H9 (cell line): ENCODE results near the gene HYI. TPM values are rescaled to one million over a fixed set of nuclear protein-coding genes. Genes with fewer than 3 reads are reported as not detected.

ENCODE experiments used
- DNase-seq: peaks from one replicate; pipeline ENCODE4 v3.0.0-alpha.2; 2017
- H2AFZ ChIP-seq: one replicate; pipeline ENCODE4 v1.6.1; 2013; ENCODE audit warnings: mild to moderate bottlenecking, low read length, control low read depth, moderate library complexity
- H2AK5ac ChIP-seq: 2 replicates; pipeline ENCODE4 v1.6.1; 2013; ENCODE audit warnings: low read length, control low read depth, mixed read lengths; ENCODE audit not compliant: insufficient read length
- H2BK120ac ChIP-seq: one replicate; pipeline ENCODE4 v1.6.1; 2013; ENCODE audit warnings: low read depth, mild to moderate bottlenecking, low read length, control low read depth, inconsistent platforms; ENCODE audit not compliant: poor library complexity, severe bottlenecking
- H2BK12ac ChIP-seq: 2 replicates; pipeline ENCODE4 v1.6.1; 2013; ENCODE audit warnings: low read length, control low read depth, mixed read lengths, low read depth; ENCODE audit not compliant: insufficient read length
- H2BK15ac ChIP-seq: 2 replicates; pipeline ENCODE4 v1.6.1; 2013; ENCODE audit warnings: low read depth, low read length, control low read depth
- H2BK20ac ChIP-seq: one replicate; pipeline ENCODE4 v1.6.1; 2013; ENCODE audit warnings: low read depth, mild to moderate bottlenecking, low read length, control low read depth, inconsistent platforms; ENCODE audit not compliant: poor library complexity, severe bottlenecking
- H2BK5ac ChIP-seq: 2 replicates; pipeline ENCODE4 v1.6.1; 2013; ENCODE audit warnings: low read length, control low read depth, mixed read lengths; ENCODE audit not compliant: insufficient read length
- H3K14ac ChIP-seq: 2 replicates; pipeline ENCODE4 v1.6.1; 2013; ENCODE audit warnings: low read length, control low read depth; ENCODE audit not compliant: insufficient read depth
- H3K18ac ChIP-seq: 2 replicates; pipeline ENCODE4 v1.6.1; 2013; ENCODE audit warnings: low read depth, mild to moderate bottlenecking, mixed read lengths, low read length, control low read depth; ENCODE audit not compliant: insufficient read length
- H3K23ac ChIP-seq: 2 replicates; pipeline ENCODE4 v1.6.1; 2013; ENCODE audit warnings: low read length, control low read depth, mixed read lengths, low read depth; ENCODE audit not compliant: insufficient read length
- H3K23me2 ChIP-seq: 2 replicates; pipeline ENCODE4 v1.6.1; 2013; ENCODE audit warnings: low read depth, mild to moderate bottlenecking, mixed read lengths, low read length, control low read depth; ENCODE audit not compliant: insufficient read length, poor library complexity, severe bottlenecking
- H3K27ac ChIP-seq: 2 replicates; pipeline ENCODE4 v1.5.1; 2013; ENCODE audit warnings: low read length, control low read depth, mixed read lengths, low read depth; ENCODE audit not compliant: insufficient read length
- H3K27me3 ChIP-seq: 2 replicates; pipeline ENCODE4 v1.6.1; 2013; ENCODE audit warnings: low read length, control low read depth, inconsistent platforms; ENCODE audit not compliant: insufficient read depth
- H3K4ac ChIP-seq: 2 replicates; pipeline ENCODE4 v1.6.1; 2013; ENCODE audit warnings: low read depth, mild to moderate bottlenecking, control low read depth, inconsistent platforms, low read length, moderate library complexity
- H3K4me1 ChIP-seq: 2 replicates; pipeline ENCODE4 v1.6.1; 2013; ENCODE audit warnings: low read length, control low read depth, inconsistent platforms; ENCODE audit not compliant: insufficient read depth
- H3K4me2 ChIP-seq: 2 replicates; pipeline ENCODE4 v1.6.1; 2013; ENCODE audit warnings: low read length, control low read depth, mixed read lengths; ENCODE audit not compliant: insufficient read length, insufficient read depth
- H3K56ac ChIP-seq: 2 replicates; pipeline ENCODE4 v1.6.1; 2013; ENCODE audit warnings: low read depth, mild to moderate bottlenecking, mixed read lengths, low read length, control low read depth; ENCODE audit not compliant: insufficient read length
- H3K79me1 ChIP-seq: 2 replicates; pipeline ENCODE4 v1.6.1; 2013; ENCODE audit warnings: low read depth, mild to moderate bottlenecking, moderate library complexity, low read length, control low read depth, inconsistent platforms; ENCODE audit not compliant: insufficient read depth, poor library complexity, severe bottlenecking
- H3K79me2 ChIP-seq: 2 replicates; pipeline ENCODE4 v1.6.1; 2013; ENCODE audit warnings: low read length, control low read depth, inconsistent platforms; ENCODE audit not compliant: insufficient read depth
- H3K9ac ChIP-seq: 2 replicates; pipeline ENCODE4 v1.6.1; 2013; ENCODE audit warnings: low read length, control low read depth, mixed read lengths; ENCODE audit not compliant: insufficient read length; ENCODE audit errors: extremely low read depth
- H3K9me3 ChIP-seq: one replicate; pipeline ENCODE4 v1.6.1; 2013; ENCODE audit warnings: low read depth, low read length, inconsistent platforms; ENCODE audit not compliant: control insufficient read depth
- H3T11ph ChIP-seq: one replicate; pipeline ENCODE4 v1.6.1; 2013; ENCODE audit warnings: mild to moderate bottlenecking, low read length, control low read depth, inconsistent platforms
- H4K20me1 ChIP-seq: one replicate; pipeline ENCODE4 v1.6.1; 2013; ENCODE audit not compliant: control insufficient read depth, insufficient read length, insufficient read depth
- H4K5ac ChIP-seq: 2 replicates; pipeline ENCODE4 v1.6.1; 2013; ENCODE audit warnings: low read depth, mild to moderate bottlenecking, mixed read lengths, low read length, control low read depth; ENCODE audit not compliant: insufficient read length
- H4K8ac ChIP-seq: replicated peaks from 2 replicates; pipeline ENCODE4 v1.6.1; 2013; ENCODE audit warnings: low read length, control low read depth, mixed read lengths, low read depth; ENCODE audit not compliant: insufficient read length
- H4K91ac ChIP-seq: 2 replicates; pipeline ENCODE4 v1.6.1; 2013; ENCODE audit warnings: low read depth, mild to moderate bottlenecking, moderate library complexity, mixed read lengths, low read length, control low read depth; ENCODE audit not compliant: insufficient read length
- H3K27ac Mint-ChIP-seq, 3 experiments: 2 replicates in 2 of 3; 3 replicates in 1 of 3; pipeline ENCODE4 v1.8.0; 2020 to 2021; ENCODE audit warnings: mixed read lengths in 3 of 3, mild to moderate bottlenecking in 1 of 3, moderate library complexity in 1 of 3
- H3K27me3 Mint-ChIP-seq: 2 replicates; pipeline ENCODE4 v1.8.0; 2021; ENCODE audit warnings: low read depth, mild to moderate bottlenecking, moderate library complexity, mixed read lengths
- H3K36me3 Mint-ChIP-seq, 3 experiments: 2 replicates in 2 of 3; 3 replicates in 1 of 3; pipeline ENCODE4 v1.8.0; 2020 to 2021; ENCODE audit warnings: low read depth in 3 of 3, mixed read lengths in 3 of 3; ENCODE audit not compliant: insufficient read depth in 1 of 3
- H3K4me1 Mint-ChIP-seq, 2 experiments: 2 replicates each; pipeline ENCODE4 v1.8.0; 2020; ENCODE audit warnings: mixed read lengths in 2 of 2
- H3K4me3 Mint-ChIP-seq, 2 experiments: 2 replicates in 1 of 2; 3 replicates in 1 of 2; pipeline ENCODE4 v1.8.0; 2020 to 2021; ENCODE audit warnings: mild to moderate bottlenecking in 2 of 2, mixed read lengths in 2 of 2, moderate library complexity in 1 of 2
- H3K9me3 Mint-ChIP-seq, 2 experiments: 2 replicates in 1 of 2; 3 replicates in 1 of 2; pipeline ENCODE4 v1.8.0; 2020; ENCODE audit warnings: mild to moderate bottlenecking in 2 of 2, mixed read lengths in 2 of 2, moderate library complexity in 1 of 2
- CTCF ChIP-seq: fragments of 200-600 bp; sonication (generic); conservative IDR thresholded peaks from 3 replicates; pipeline ENCODE4 v1.8.0; 2021; ENCODE audit warnings: antibody characterized with exemption, mild to moderate bottlenecking
- WGBS: extraction: QIAGEN DNeasy Blood & Tissue Kit; methylation state at CpG from one replicate; pipeline ENCODE4 v1.1.7; 2013; ENCODE audit warnings: missing lambda C conversion rate, low lambda C conversion rate, mixed read lengths; ENCODE audit not compliant: insufficient read length; ENCODE audit errors: extremely low coverage; 5-methylcytosine and 5-hydroxymethylcytosine counted together
- total RNA-seq: library from RNA; stranded (reverse); gene quantifications from 2 replicates; pipeline ENCODE4 v1.2.1, GENCODE V29; 2021

The HYI gene
- total RNA-seq, 1 experiment from 2014 or later, result 16.1 TPM

- Histone ChIP-seq H3K4me2 (no peak overlapping the region), H3K27me3 (no peaks in the 10 kb centered on the region), H3K27ac (no peak overlapping the region), H2BK20ac (no peak overlapping the region), H3K79me2 (no peaks in the 10 kb centered on the region), H3K23me2 (no peaks in the 10 kb centered on the region), H2AK5ac (no peak overlapping the region), H4K91ac (no peak overlapping the region), H3T11ph (no peak overlapping the region), H3K4ac (no peak overlapping the region), H2BK12ac (no peak overlapping the region), H3K14ac (no peak overlapping the region), H3K4me1 (no peaks in the 10 kb centered on the region), H3K56ac (no peak overlapping the region), H3K9me3 (no peaks in the 10 kb centered on the region), H3K18ac (no peak overlapping the region), H3K79me1 (no peaks in the 10 kb centered on the region), H4K8ac (no peak overlapping the region), H2BK5ac (no peak overlapping the region), H4K20me1 (no peaks in the 10 kb centered on the region), H3K9ac (no peak overlapping the region), H2BK120ac (no peak overlapping the region), H2BK15ac (no peak overlapping the region), H3K23ac (no peak overlapping the region), H4K5ac (no peak overlapping the region), H2AFZ (no peak overlapping the region)
- no CpG with 5 or more reads among the region's 15 CpGs for WGBS
- Mint-ChIP-seq H3K36me3 (peaks cover 4 to 48% (median 32%) of the 10 kb centered on the region in 3 experiments; a peak in 6 of 7 replicates), H3K27ac (peak overlapping the region in 1 of 3 experiments; percentile 75; a peak in 2 of 7 replicates), H3K4me1 (peaks cover 0 to 4% of the 10 kb centered on the region in 2 experiments; a peak in 2 of 4 replicates), H3K9me3 (no peaks in the 10 kb centered on the region), H3K4me3 (no peak overlapping the region), H3K27me3 (no peaks in the 10 kb centered on the region)
- peak; percentile 19 for DNase-seq
- TF ChIP-seq CTCF, result no peak
Observed at GRCh38 chr1:43441166-43441893, 12.4 kb downstream of the HYI start.
